HepG2 (cell line): ENCODE results near the gene FBF1. TPM values are rescaled to one million over a fixed set of nuclear protein-coding genes. Genes with fewer than 3 reads are reported as not detected.
A peak's percentile ranks its signal among the peaks of the same experiment; 100 is the strongest.

ENCODE experiments used
- NRL ChIP-seq: sonication (generic); formaldehyde crosslinking; IDR thresholded peaks from 2 replicates; pipeline ENCODE4 v1.5.0; 2020; ENCODE audit warnings: missing genetic modification reagents, mild to moderate bottlenecking, moderate library complexity, borderline replicate concordance
- PHF8 ChIP-seq: sonication (generic); formaldehyde crosslinking; IDR thresholded peaks from 2 replicates; pipeline ENCODE4 v1.5.0; 2020; ENCODE audit warnings: missing genetic modification reagents
- TCF12 ChIP-seq, 2 experiments: fragments of 450-650 bp in 1 of 2; sonication (generic) in 1 of 2; formaldehyde crosslinking in 1 of 2; IDR thresholded peaks; 2 replicates each; pipeline versions ENCODE4 v1.6.1 to v1.8.0; 2017 to 2022; ENCODE audit warnings: antibody characterized with exemption in 1 of 2, mild to moderate bottlenecking in 1 of 2, missing genetic modification reagents in 1 of 2, moderate library complexity in 1 of 2
- ZNF577 ChIP-seq: sonication (generic); formaldehyde crosslinking; IDR thresholded peaks from 2 replicates; pipeline ENCODE4 v1.4.0; 2020; ENCODE audit warnings: mild to moderate bottlenecking, low read depth, missing genetic modification reagents, borderline replicate concordance
- polyA plus RNA-seq, 8 experiments: library from polyadenylated mRNA; depleted of rRNA in 3 of 8; stranded (reverse) in 7 of 8; unstranded in 1 of 8; fragments of >200 nt; fragmentation: Illumina TruSeq in 4 of 8; extraction: Trizol in 4 of 8; gene quantifications; 2 replicates each; pipeline versions ENCODE4 v1.2.1 to v1.2.3, GENCODE V29; 2011 to 2016; ENCODE audit warnings: low read depth in 4 of 8, missing spikeins in 1 of 8, mixed read lengths in 1 of 8; ENCODE audit not compliant: insufficient read depth in 1 of 8
- total RNA-seq, 5 experiments: library from RNA; depleted of rRNA; stranded (reverse); fragments of >200 nt; fragmentation: Illumina TruSeq; extraction: Trizol; gene quantifications; 2 replicates each; pipeline ENCODE4 v1.2.3, GENCODE V29; 2016; ENCODE audit warnings: low read depth in 1 of 5
- TF ChIP-seq, protein P1 (sequence below): sonication (generic); formaldehyde crosslinking; IDR thresholded peaks from 2 replicates; pipeline ENCODE4 v1.4.0; 2020; ENCODE audit warnings: mild to moderate bottlenecking, missing genetic modification reagents, borderline replicate concordance
- TF ChIP-seq, protein P2 (sequence below), 2 experiments: fragments of 450-650 bp in 1 of 2; sonication (generic) in 1 of 2; formaldehyde crosslinking in 1 of 2; IDR thresholded peaks; 2 replicates each; pipeline versions ENCODE4 v1.6.1 to v1.8.0; 2016 to 2022; ENCODE audit warnings: antibody characterized with exemption in 1 of 2, mild to moderate bottlenecking in 1 of 2, missing genetic modification reagents in 1 of 2
- TF ChIP-seq, protein P3 (sequence below): sonication (generic); formaldehyde crosslinking; IDR thresholded peaks from 2 replicates; pipeline ENCODE4 v1.5.0; 2020; ENCODE audit warnings: missing genetic modification reagents
- TF ChIP-seq, protein P4 (sequence below): sonication (generic); formaldehyde crosslinking; conservative IDR thresholded peaks from 2 replicates; pipeline ENCODE4 v1.8.0; 2022; ENCODE audit warnings: low read depth, missing genetic modification reagents

Gene FBF1
- total and polyA plus RNA-seq, 2 of the 13 experiments (the other 11 are each of a cell fraction or from before 2014, with no cell fraction given) = 2.4 to 8.1 TPM

DNA sequence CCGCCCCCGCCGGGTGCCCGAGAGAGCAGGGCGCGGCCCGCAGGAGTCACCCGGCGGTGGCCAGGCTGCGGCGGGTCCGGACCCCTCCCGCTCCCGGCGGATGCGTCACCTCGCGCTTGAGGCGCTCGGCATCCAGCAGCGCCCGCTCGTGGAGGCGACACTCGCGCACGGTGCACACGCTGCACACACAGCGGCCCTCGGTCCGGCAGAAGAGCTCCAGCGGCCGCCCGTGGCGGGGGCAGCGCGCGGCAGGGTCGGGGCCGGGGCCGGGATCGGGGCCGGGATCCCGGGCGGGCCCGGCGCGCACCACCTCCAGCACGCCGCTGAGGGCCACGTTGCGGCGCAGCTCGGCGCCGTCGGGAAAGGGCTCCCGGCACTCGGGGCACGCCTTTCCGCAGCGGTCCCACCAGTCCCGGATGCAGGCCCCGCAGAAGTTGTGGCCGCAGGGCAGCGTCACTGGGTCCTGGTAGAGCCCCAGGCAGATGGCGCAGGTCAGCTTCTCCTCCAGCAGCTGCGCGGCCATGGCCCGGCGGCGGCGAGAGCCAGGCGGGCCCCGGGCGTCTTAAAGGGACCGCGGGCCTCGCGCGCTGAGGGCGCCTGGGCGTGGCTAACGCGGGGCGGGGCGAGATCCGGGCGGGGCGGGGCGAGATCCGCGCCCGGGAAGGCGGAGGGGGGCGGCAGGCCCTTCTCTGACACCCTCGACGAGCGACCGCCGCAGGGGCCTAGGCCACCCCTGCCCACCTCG lies 44.3 kb downstream of the FBF1 start, which contains the start of gene TRIM65 (continued):
- TF ChIP-seq, protein P1, sequence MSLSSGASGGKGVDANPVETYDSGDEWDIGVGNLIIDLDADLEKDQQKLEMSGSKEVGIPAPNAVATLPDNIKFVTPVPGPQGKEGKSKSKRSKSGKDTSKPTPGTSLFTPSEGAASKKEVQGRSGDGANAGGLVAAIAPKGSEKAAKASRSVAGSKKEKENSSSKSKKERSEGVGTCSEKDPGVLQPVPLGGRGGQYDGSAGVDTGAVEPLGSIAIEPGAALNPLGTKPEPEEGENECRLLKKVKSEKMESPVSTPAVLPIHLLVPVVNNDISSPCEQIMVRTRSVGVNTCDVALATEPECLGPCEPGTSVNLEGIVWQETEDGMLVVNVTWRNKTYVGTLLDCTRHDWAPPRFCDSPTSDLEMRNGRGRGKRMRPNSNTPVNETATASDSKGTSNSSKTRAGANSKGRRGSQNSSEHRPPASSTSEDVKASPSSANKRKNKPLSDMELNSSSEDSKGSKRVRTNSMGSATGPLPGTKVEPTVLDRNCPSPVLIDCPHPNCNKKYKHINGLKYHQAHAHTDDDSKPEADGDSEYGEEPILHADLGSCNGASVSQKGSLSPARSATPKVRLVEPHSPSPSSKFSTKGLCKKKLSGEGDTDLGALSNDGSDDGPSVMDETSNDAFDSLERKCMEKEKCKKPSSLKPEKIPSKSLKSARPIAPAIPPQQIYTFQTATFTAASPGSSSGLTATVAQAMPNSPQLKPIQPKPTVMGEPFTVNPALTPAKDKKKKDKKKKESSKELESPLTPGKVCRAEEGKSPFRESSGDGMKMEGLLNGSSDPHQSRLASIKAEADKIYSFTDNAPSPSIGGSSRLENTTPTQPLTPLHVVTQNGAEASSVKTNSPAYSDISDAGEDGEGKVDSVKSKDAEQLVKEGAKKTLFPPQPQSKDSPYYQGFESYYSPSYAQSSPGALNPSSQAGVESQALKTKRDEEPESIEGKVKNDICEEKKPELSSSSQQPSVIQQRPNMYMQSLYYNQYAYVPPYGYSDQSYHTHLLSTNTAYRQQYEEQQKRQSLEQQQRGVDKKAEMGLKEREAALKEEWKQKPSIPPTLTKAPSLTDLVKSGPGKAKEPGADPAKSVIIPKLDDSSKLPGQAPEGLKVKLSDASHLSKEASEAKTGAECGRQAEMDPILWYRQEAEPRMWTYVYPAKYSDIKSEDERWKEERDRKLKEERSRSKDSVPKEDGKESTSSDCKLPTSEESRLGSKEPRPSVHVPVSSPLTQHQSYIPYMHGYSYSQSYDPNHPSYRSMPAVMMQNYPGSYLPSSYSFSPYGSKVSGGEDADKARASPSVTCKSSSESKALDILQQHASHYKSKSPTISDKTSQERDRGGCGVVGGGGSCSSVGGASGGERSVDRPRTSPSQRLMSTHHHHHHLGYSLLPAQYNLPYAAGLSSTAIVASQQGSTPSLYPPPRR (CRISPR knock-in tag) = peak; percentile 36; the same call in 1 of the 2 replicates
- peak; percentile 89; the same call in 1 of the 2 replicates for TF ChIP-seq ZNF577
- TF ChIP-seq PHF8 (CRISPR knock-in tag) = peak; percentile 94
- TF ChIP-seq, protein P2, sequence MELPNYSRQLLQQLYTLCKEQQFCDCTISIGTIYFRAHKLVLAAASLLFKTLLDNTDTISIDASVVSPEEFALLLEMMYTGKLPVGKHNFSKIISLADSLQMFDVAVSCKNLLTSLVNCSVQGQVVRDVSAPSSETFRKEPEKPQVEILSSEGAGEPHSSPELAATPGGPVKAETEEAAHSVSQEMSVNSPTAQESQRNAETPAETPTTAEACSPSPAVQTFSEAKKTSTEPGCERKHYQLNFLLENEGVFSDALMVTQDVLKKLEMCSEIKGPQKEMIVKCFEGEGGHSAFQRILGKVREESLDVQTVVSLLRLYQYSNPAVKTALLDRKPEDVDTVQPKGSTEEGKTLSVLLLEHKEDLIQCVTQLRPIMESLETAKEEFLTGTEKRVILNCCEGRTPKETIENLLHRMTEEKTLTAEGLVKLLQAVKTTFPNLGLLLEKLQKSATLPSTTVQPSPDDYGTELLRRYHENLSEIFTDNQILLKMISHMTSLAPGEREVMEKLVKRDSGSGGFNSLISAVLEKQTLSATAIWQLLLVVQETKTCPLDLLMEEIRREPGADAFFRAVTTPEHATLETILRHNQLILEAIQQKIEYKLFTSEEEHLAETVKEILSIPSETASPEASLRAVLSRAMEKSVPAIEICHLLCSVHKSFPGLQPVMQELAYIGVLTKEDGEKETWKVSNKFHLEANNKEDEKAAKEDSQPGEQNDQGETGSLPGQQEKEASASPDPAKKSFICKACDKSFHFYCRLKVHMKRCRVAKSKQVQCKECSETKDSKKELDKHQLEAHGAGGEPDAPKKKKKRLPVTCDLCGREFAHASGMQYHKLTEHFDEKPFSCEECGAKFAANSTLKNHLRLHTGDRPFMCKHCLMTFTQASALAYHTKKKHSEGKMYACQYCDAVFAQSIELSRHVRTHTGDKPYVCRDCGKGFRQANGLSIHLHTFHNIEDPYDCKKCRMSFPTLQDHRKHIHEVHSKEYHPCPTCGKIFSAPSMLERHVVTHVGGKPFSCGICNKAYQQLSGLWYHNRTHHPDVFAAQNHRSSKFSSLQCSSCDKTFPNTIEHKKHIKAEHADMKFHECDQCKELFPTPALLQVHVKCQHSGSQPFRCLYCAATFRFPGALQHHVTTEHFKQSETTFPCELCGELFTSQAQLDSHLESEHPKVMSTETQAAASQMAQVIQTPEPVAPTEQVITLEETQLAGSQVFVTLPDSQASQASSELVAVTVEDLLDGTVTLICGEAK (IDR thresholded peaks at IDR 0.05) = no peak
- TF ChIP-seq, protein P2 (CRISPR knock-in tag; IDR thresholded peaks at IDR 0.05) = peak; percentile 69; the same call in 1 of the 2 replicates
- no peak for TF ChIP-seq TCF12 (IDR thresholded peaks at IDR 0.05)
- TF ChIP-seq TCF12 (CRISPR knock-in tag; IDR thresholded peaks at IDR 0.05) = peak; percentile 38; the same call in 1 of the 2 replicates
- TF ChIP-seq, protein P3, sequence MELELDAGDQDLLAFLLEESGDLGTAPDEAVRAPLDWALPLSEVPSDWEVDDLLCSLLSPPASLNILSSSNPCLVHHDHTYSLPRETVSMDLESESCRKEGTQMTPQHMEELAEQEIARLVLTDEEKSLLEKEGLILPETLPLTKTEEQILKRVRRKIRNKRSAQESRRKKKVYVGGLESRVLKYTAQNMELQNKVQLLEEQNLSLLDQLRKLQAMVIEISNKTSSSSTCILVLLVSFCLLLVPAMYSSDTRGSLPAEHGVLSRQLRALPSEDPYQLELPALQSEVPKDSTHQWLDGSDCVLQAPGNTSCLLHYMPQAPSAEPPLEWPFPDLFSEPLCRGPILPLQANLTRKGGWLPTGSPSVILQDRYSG (CRISPR knock-in tag) = peak; percentile 71; the same call in 1 of the 2 replicates
- TF ChIP-seq, protein P4, sequence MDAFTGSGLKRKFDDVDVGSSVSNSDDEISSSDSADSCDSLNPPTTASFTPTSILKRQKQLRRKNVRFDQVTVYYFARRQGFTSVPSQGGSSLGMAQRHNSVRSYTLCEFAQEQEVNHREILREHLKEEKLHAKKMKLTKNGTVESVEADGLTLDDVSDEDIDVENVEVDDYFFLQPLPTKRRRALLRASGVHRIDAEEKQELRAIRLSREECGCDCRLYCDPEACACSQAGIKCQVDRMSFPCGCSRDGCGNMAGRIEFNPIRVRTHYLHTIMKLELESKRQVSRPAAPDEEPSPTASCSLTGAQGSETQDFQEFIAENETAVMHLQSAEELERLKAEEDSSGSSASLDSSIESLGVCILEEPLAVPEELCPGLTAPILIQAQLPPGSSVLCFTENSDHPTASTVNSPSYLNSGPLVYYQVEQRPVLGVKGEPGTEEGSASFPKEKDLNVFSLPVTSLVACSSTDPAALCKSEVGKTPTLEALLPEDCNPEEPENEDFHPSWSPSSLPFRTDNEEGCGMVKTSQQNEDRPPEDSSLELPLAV (CRISPR knock-in tag) = peak; percentile 93
- TF ChIP-seq NRL (CRISPR knock-in tag) = 0 out of 2 replicates have a peak, but pooled peaks have one; percentile 57
